Measurements from ENCODE around the gene STOML2. TPM values are rescaled to one million over a fixed set of nuclear protein-coding genes. Genes with fewer than 3 reads are reported as not detected.

Gene STOML2
- total RNA-seq, 1 donor from 2014 or later = 71.4 TPM

DNA sequence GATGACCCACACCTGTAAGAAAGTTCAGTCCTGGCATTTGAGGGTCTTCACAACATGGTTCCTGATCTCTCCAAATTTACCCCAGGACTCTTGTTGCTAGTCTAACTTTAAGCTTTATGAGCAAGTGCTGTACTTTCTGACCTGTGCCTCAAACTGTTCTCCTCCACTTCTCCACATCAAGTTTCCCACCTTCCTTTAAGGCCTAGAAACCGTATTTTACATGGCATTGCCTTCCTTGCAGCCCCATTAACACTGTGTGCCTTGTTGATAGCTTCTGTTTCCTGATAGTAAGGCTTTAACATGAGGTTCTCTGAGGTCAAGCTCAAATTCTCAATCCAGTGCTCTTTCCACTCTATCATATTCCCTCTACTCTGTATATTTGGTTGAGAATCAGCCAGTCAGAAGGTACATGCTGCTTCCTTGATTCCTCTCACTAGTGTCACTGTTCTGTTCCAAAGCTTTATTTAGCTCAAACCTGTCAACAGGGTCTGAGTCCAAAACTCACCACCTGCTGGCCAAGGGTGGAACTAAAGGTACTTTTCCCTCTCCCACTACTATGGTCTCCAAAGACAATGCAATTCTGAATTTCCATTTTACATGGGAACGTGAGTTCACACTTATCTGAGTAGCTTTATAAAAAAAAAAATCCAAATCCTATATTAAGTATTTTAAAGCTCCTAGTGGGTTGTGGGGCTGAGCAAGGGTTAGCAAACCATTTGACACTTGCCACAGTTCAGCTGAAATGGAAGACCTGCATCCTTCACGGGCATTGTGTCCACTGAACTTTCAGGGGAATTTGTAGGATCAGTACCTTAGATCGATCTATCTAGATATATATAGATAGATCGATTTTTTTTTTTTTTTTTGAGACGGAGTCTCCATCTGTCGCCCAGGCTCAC is 51.6 kb downstream of the STOML2 start:
- peak overlapping the region; percentile 0 for H3K27ac Mint-ChIP-seq (ENCODE audit: unreplicated experiment)

More for the DNA sequence above, 51.6 kb downstream of the STOML2 start:
- peaks cover 10% of the 10 kb centered on the region for H3K4me1 Mint-ChIP-seq (ENCODE audit: low read depth)
- no peaks in the 10 kb centered on the region for H3K9me3 Mint-ChIP-seq (ENCODE audit: low read depth)
- H3K27me3 Mint-ChIP-seq (ENCODE audit: low read depth) = no peaks in the 10 kb centered on the region
- DNase-seq (ENCODE audit: low spot score) = no peak
- H3K4me3 Mint-ChIP-seq (ENCODE audit: unreplicated experiment) = no peak overlapping the region
- peaks cover 43% of the 10 kb centered on the region for H3K36me3 Mint-ChIP-seq (ENCODE audit: low read depth)
- TF ChIP-seq, protein P1, sequence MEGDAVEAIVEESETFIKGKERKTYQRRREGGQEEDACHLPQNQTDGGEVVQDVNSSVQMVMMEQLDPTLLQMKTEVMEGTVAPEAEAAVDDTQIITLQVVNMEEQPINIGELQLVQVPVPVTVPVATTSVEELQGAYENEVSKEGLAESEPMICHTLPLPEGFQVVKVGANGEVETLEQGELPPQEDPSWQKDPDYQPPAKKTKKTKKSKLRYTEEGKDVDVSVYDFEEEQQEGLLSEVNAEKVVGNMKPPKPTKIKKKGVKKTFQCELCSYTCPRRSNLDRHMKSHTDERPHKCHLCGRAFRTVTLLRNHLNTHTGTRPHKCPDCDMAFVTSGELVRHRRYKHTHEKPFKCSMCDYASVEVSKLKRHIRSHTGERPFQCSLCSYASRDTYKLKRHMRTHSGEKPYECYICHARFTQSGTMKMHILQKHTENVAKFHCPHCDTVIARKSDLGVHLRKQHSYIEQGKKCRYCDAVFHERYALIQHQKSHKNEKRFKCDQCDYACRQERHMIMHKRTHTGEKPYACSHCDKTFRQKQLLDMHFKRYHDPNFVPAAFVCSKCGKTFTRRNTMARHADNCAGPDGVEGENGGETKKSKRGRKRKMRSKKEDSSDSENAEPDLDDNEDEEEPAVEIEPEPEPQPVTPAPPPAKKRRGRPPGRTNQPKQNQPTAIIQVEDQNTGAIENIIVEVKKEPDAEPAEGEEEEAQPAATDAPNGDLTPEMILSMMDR (IDR thresholded peaks at IDR 0.05) = peak; percentile 76

Other genes with a start within 250 kb of the STOML2 start
- 0.30 to 1.0 TPM in 2 of 3 replicates, not detected in the other for gene PHF24, start 144.8 kb downstream of the STOML2 start, total RNA-seq
- gene DNAJB5, start 113.4 kb downstream of the STOML2 start, total RNA-seq = 10.2 to 17.4 TPM (median 15.2 TPM) in 3 replicates
- 247 to 360 TPM (median 254 TPM) in 3 replicates for gene VCP, start 30.5 kb downstream of the STOML2 start, total RNA-seq
- 14.9 to 35.2 TPM (median 16.0 TPM) in 3 replicates for gene FANCG, start 23.2 kb downstream of the STOML2 start, total RNA-seq
- 25.7 to 35.3 TPM (median 26.2 TPM) in 3 replicates for gene PIGO, start 6.5 kb downstream of the STOML2 start, total RNA-seq
- 39.7 to 45.7 TPM (median 43.2 TPM) in 3 replicates for gene ATOSB, start 12.7 kb upstream of the STOML2 start, total RNA-seq
- 29.8 to 32.8 TPM (median 31.8 TPM) in 3 replicates for gene UNC13B, start 58.9 kb upstream of the STOML2 start, total RNA-seq